HG03097 (cell line): ENCODE data around the gene MORN3.
"Not testable (repeated sequence)": the region's sequence is repeated elsewhere in the genome, so short reads cannot be mapped to it uniquely, and the experiment has no call there.

Source experiments
- ATAC-seq: cut with Tn5 transposase; IDR thresholded peaks from one replicate; pipeline ENCODE4 v1.9.1; 2021; ENCODE audit not compliant: unreplicated experiment, low FRiP score

The MORN3 gene

DNA sequence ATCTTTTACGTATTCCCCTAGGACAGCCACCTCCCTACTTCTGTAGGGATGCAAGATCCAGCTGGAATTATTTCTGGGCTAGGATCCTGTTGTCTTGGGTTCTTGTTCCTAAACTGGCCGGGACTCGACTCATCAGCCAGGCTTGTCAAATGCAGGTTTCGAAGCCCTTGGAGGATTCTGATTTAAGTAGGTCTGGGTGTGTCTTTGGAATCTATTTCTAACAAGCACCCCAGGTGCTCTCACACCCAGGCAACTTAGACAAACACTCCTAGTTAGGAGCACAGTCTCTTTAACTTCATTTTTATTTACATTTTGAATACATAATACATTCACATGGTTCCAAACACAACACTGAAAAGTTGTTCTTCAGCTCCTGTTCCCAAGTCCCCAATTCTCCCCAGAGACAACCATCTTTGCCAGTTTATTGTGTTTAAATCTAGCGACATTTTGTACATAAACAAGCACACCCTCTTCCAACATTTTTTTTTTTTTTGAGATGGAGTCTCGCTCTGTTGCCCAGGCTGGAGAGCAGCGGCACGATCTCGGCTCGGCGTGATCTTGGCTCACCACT lies 20.9 kb downstream of the MORN3 start:
- ATAC-seq = no peak

DNA sequence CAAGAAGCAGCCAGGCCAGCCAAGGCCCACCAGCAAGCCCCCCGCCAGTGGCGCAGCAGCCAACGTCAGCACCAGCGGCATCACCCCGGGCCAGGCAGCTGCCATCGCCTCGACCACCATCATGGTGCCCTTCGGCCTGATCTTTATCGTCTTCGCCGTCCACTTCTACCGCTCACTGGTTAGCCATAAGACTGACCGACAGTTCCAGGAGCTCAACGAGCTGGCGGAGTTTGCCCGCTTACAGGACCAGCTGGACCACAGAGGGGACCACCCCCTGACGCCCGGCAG lies 28.2 kb downstream of the MORN3 start:
- ATAC-seq = no peak

DNA sequence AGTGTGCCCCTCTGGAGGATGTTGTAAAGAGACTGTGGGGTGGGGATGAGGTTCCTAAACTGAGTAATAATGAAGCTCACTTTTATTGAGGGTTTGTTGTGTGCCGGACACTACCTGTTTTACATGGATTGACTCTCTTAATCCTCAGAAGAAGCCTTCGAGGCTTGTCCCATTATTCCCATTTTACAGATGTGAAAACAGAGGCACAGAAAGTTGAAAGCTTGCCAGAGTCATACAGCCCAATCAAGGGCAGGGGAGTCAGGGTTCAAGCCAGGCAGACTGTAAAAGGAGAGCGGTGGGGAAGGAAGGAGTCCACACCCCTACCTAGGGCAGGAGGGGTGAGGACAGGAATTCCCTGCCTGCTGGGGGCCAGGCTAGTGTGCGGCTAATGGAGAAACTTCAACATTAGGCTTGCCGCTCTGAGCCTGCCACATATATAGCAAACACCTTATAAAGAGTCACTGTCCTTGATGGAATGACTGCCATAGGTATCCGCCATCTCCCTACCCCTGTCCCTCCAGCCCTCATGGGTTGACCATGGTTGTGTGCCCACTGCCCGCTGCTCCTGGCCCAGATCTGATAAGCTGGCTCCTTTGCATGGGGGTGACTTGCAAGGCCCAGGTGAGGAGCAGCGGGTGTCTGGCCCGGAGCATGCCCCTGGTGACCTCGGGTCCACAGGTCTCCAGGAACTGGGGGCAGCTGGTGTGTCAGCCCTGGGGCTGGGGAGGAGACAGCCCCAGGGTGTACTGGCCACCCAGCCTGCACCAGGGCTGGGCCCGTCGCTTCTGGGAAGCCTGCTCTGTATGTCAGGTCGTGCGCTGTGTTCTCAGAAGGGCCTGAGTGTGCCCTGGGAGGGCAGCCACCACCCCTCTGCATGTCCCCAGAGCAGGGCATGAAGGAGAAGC lies 30.9 kb downstream of the MORN3 start:
- no peak for ATAC-seq

DNA sequence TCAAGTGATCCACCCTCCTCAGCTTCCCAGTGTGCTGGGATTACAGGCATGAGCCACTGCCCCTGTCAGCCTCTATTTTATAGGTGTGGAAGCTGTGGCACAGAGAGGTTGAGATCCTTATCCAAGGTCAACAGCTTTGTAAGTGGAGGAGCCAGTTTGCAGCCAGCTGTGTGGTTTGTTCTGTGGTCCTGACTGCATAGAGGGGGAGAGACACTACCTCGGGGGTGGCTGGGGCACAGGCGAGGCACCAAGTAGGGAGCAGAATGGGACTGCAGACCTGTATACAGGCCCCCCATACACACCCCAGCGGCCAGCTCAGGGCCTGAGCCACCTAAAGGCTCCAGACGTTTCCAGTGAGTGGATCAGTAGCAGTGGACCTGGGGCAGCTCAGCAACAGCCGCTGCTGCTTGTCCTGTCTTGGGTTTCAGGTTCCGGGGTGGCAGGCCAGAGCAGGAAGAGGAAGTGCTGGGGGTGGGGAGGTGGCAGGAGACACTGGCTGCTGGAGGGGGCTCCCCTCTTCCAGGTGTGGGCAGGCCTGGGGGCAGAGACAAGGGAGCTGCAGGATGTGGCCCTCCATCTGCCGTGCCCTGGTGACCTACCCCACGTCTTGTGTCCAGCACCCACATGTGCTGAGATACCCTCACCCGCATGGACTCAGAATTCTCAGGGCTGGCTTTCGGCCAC lies 32.1 kb downstream of the MORN3 start:
- ATAC-seq = no peak

DNA sequence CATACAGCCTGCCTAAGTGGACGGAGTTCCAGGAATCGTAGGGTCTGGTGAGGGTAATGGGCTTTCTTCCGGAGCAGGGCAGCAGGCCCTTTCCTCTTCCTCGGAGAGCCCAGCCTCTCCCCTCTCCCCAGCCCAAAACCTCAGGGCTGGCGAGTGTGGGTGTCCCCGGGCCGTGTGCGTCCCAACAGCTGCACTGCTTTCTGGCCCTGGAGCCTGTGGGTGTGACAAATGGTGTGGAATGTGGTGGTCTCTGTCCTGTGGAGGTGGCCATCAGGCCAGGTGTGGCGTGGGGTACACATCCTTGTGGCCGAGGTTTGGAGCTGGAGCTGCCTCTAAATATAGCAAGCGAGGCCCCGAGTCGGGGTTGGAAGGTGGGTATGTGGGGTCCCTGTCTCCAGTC lies 34.6 kb downstream of the MORN3 start:
- ATAC-seq = no peak

DNA sequence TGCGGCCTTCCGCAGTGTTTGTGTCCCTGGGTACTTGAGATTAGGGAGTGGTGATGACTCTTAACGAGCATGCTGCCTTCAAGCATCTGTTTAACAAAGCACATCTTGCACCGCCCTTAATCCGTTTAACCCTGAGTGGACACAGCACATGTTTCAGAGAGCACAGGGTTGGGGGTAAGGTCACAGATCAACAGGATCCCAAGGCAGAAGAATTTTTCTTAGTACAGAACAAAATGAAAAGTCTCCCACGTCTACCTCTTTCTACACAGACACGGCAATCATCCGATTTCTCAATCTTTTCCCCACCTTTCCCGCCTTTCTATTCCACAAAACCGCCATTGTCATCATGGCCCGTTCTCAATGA lies 35.6 kb downstream of the MORN3 start:
- not testable (repeated sequence) for ATAC-seq

DNA sequence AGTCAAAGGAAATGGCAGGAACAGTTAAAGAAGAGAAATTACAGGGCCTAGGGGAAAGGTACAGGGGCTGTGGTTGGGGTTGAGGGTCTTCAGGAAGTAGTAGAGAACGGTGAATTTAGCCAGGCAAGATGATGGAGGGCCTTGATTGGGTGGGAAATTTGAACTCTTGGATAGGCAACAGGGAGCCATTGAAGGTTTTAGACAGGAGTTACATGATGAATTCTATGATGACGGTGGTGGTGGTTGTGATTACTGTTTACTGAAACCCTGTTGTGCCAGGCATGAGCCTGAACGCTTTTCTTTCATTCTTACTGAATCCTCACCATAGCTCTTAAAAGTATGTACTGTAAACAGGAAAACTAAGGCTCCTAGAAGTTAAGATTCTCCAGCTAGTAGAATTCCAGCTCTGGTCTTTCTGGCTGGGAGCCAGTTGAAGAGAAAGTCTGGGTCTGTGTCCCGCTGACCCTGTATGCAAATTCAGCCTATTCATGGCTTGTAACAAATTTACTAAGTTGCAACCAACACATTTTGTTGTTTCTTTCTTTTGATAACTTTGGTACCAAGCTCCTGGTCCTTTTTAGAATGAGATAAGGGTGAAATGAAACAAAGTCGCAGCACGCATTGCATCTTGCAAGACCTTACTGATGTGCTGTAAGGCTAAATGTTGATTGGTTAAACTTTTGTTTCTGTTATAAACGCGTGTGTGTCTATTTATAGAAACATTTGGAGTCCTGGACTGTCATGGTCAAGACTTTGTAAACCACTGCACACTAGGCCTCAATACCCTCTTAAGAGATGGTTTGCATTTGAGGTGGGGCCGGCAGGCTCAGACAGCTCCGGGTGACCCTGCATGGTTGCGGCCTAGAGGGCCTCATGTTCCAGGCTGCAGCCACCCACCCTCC lies 37.1 kb downstream of the MORN3 start:
- no peak for ATAC-seq

DNA sequence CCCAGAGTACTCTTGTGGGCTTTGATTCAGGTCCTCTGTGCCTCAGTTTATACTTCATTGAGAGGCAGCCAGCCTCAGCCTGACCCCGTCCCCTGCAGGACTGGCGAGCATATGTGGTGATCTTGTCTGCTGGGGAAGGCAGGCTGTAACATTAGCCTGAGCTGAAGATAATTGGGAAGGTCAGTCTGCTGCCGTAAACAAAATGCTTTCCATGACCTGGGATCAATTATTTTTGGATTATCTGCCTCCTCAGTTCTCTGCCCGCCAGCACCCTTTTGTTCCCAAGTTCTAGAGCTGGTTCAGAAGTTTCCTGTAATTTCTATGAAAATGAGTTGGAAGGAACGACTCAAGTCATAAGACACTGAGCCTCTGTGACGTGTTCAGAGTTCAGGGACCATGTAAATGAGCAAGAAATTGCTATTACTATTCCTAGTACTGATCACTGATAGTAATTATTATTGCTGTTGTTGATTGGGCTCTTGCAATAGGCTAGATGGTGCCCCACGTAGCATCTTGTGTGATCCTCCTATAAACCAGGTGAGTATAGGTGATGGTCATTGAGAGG lies 38.6 kb downstream of the MORN3 start:
- ATAC-seq = no peak

DNA sequence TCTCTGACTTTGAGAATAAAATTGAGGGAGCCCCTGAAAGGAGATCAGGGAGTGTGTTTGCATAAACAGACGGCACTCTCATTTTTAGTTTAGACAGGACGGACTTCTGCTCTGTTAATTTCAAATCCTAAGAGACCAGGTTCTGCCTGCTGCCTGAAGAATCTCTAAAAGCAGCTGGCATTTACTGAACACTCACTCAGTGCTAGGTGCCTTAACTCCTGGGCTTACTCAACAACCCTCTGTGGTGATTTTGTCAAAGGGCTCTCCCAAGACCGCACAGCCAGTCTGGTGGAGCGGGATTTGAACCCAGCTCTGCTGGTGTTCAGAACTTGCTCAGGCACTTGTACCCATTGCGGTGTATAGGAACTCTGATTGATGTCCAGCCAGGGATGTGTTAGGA lies 40.9 kb downstream of the MORN3 start:
- no peak for ATAC-seq

DNA sequence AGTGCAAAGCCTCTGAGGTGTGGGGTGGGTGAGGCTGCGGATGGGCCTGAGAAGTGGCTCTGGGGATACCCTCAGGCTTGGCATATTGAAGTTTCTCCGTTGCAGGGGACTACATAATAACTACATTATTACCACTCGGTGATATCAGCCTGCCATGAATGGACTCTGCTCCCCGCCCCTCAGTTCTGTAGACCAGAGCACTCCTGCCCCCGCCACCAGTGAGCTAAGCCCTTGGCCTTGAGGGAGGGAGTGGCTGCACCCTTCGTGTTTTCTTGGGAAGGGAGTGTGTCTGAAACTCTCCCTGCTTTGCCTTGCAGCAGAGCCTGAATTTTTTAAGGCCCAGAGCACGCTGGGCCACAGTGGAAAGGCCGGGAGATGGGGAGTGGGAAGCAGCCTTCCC lies 41.4 kb downstream of the MORN3 start:
- no peak for ATAC-seq

DNA sequence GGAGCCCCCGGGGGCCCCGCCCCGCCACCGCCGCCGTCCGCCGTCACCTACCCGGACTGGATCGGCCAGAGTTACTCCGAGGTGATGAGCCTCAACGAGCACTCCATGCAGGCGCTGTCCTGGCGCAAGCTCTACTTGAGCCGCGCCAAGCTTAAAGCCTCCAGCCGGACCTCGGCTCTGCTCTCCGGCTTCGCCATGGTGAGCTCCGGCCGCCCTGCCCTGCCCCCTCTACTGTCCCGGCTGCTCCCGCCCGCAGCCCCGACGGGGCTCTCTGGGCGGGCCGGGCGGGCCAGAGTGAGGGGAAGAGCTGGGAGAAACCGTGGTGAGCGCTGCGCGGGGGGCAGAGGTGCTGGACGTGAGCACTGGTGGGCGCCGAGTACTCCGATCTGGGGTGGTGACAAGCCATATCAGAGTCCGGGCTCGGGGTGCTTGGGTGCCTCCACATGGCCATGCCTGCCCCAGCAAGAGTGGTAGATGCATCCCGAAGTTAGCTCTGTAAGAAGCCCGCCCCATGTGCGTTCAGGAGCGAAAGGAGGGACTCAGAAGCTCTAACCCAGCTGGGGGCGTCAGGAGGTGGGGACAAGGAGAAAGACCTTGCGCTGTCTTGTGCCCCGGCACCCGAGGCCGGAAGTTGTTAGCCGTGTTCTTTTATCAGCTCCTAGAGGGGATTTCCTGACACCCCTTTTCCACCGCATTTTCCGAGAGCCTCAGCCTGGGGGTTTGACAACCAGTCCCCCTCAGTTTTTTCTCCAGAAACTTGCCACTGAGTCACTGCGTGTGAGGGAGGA lies 42.4 kb downstream of the MORN3 start:
- ATAC-seq = peak; percentile 23

DNA sequence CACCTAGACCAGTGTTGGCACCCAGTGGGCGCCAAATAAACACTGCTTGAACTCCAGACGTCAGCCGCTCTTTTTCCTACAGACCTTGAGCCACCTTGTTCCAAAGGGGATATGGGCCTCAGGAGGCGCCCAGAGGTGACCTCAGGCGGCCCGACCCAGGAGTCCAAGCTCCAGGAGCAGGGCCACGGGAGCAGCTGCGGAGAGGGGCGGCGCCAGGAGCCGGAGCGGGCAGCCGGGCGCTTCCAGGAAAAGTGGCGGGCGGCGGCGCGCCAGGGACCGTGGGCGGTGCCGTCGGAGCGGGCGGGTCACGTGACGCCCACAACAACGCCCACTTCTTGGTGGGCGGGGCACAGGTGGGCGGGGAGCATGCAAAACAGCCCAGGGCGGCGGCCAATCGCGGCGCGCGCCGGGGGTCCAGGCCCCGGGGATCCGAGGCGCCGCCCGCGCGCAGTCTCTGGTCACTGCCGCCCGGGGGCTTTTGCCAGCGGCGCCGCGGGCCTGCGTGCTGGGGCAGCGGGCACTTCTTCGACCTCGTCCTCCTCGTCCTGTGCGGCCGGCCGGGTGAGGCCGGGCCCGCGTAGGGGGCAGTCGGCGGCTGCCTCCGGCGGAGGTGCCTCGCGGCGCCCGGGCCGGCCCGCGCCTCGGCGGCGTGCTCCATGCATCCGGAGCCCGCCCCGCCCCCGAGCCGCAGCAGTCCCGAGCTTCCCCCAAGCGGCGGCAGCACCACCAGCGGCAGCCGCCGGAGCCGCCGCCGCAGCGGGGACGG lies 43.2 kb downstream of the MORN3 start, which contains the start of gene ORAI1:
Gene ORAI1 (plus strand): TSS at position 444 of the 766 bp plus-strand sequence.
- ATAC-seq = peak; percentile 71

DNA sequence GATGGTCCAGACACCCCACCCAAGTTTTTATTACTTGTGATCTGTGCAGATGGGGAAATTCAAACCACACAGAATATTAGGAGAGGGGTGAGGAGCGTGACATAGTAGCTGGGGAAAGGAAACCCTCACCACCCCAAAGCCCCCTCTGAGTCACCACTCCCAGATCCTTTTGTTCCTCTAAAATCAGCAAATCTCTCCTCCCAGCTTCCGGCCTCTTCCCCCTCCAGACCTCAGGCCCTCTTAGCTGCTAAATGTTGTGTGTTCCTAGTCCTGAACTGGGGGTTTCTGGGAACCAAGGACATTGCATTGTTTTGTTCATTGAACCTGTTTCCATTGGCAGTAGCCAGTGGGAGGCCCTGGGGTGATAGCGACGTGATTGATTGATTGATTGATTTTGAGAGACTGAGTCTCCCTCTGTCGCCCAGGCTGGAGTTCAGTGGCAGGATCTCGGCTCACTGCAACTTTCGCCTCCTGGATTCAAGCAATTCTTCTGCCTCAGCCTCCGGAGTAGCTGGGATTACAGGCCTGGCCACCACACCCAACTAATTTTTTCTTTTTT lies 49.0 kb downstream of the MORN3 start:
- ATAC-seq = no peak

DNA sequence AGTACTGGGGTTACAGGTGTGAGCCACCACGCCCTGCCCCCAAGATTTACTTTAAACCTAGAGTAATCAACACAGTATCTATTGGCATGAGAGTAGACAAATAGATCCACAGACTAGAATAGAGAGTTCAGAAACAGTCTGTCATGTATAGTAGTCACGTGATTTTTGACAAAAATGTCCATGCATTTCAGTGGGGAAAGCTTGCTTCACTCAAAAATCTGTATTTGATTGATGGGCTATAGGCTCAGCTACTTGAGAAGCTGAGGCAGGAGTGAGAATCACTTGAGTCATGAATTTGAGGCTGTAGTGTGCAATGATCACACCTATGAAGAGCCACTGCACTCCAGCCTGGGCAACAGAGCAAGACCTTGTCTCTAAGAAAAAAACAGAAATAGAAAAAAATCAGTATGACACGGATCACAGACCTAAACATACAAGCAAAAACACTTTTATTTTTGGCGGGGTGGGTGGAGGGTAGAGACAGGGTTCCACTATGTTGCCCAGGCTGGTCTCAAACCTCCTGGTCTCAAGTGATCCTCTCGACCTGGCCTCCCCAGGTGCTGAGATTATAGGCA lies 50.7 kb downstream of the MORN3 start:
- ATAC-seq = no peak

DNA sequence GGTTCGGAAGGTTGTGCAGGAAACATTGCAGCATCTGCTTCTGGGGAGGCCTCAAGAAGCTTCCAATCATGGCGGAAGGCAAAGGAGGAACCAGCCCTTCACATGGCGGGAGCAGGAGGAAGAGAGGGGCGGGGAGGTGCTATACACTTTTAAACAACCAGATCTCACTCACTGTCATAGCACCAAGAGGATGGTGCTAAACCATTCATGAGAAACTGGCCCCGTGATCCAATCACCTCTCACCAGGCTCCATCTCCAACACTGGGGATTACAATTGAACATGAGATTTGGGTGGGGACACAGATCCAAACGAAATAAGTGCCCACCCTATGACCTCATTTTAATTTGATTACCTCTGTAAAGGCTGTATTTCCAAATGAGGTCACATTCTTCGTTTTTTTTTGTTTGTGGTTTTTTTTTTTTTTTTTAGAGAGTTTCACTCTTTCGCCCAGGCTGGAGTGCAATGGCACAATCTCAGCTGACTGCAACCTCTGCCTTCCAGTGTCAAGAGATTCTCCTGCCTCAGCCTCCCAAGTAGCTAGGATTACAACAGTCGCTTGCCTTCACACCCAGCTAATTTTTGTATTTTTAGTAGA lies 54.5 kb downstream of the MORN3 start:
- ATAC-seq = no peak

DNA sequence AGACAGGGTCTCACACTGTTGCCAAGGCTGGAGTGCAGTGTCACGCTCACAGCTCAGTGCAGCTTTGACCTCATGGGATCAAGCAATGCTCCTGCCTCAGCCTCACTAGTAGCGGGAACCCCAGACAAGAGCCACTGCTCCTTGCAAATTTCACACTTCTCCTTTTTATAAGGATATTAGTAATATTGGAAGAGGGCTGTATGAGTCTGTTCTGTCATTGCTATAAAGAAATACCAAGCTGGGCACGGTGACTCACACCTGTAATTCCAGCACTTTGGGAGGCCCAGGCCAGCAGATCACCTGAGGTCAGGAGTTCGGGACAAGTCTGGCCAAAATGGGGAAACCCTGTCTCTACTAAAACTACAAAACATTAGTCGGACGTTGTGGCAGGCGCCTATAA lies 56.0 kb downstream of the MORN3 start:
- no peak for ATAC-seq

DNA sequence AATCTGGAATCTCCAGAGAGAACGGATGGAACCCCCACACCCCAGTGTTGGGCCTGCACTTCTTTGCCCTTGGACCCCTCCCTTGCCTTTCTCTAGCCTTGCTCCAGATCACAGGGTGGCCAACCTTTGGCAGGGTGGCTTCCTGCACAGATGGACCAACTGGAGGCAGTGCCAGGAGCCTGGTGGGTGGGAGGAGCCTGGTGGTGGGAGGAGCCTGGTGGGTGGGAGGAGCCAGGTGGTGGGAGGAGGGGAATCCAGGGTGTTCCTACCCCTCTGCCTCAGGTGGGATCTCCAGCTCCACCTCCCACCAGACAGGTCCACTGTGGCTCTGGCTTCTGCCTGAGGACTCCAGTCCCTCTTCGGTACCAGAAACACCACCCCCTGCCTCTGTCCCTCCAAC lies 58.1 kb downstream of the MORN3 start:
- ATAC-seq = no peak
